ENCODE measurements around the gene MT1HL1. TPM values are rescaled to one million over a fixed set of nuclear protein-coding genes. Genes with fewer than 3 reads are reported as not detected.

MT1HL1 gene
- total and polyA plus RNA-seq, 2 donors (not counting 1 experiment from before 2014, with no cell fraction given) = not detected

DNA sequence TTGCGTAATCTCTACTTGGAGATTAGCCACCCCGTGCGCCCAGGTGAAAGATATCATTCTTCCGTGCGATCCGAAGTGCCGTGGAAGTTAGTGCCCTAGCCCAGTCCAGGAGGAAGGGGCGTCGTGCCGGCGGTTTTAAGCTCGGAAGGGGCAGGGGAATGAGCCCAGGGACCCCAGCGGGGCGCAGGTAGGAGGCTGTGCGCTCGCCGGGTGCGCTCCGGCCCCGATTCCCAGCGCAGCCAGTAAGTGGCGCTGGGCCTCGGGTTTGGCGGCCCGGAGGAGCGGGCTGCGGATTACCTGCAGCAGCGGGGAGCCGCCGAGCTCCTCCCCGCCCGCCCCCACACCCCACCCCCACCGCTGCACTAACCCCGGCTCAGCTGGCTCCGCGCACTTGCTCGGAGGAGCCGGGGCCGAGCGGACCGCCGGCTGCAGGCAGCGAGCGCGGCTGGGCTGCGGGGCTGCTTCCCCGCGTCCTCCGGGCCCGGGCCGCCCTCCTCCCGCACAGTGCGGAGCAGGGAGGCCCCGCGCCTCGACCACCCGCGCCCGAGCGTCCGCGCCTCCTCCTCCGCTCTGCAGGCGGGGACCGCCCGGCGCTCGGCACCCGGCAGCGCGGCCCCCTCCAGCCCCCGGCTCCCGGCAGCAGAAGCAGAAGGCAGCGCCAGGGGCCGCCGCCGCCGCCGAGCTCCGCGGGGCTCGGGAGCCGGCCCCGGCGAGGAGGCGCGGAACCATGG lies 37.7 kb upstream of the MT1HL1 start, which contains the start of gene RYR2:
TSS of gene RYR2 (plus strand) at position 390 of the 731 bp plus-strand sequence. CDS start at position 728, 338 bp downstream.
- Histone ChIP-seq H3K27me3 (replicated peaks in 1 of 4; ENCODE audit: control extremely low read depth in 1 of 4, control insufficient read depth in 3 of 4, insufficient read depth in 4 of 4, low read length in 3 of 4) (peaks cover 0 to 33% (median 21%) of the 10 kb centered on the region in 4 experiments), H4K20me1 (ENCODE audit: control insufficient read depth, insufficient read depth, low read length, poor library complexity, severe bottlenecking) (no peaks in the 10 kb centered on the region), H2AFZ (ENCODE audit: insufficient read depth, low read depth, low read length, poor library complexity, severe bottlenecking) (no peak within 1 kb of the TSS), H3K79me2 (ENCODE audit: control insufficient read depth, insufficient read depth, low read length) (no peaks in the 10 kb centered on the region), H3K27ac (ENCODE audit: low read length in 2 of 2) (no peak within 1 kb of the TSS), H3K9ac (ENCODE audit: low read length) (no peak within 1 kb of the TSS), H3K9me3 (ENCODE audit: control extremely low read depth in 1 of 3, control insufficient read depth in 2 of 3, insufficient read depth in 1 of 3, low read length in 2 of 3) (peaks cover 0 to 5% (median 2%) of the 10 kb centered on the region in 3 donors), H3K4me2 (replicated peaks; ENCODE audit: low read depth, low read length, poor library complexity, severe bottlenecking) (no peak within 1 kb of the TSS), H3K36me3 (replicated peaks in 1 of 2; ENCODE audit: control extremely low read depth in 1 of 2, control insufficient read depth in 1 of 2, extremely low read depth in 1 of 2, insufficient read depth in 2 of 2, low read length in 1 of 2) (no peaks in the 10 kb centered on the region), H3K4me3 (ENCODE audit: control extremely low read depth in 1 of 5, extremely low read depth in 1 of 5, insufficient read depth in 1 of 5, low read depth in 2 of 5, low read length in 4 of 5) (no peak within 1 kb of the TSS), H3K4me1 (ENCODE audit: control insufficient read depth in 2 of 2, insufficient read depth in 2 of 2, low read length in 2 of 2) (no peaks in the 10 kb centered on the region)
- DNase-seq (no peak), ATAC-seq (ENCODE audit: low read depth) (no peak)
- Mint-ChIP-seq H3K9me3 (ENCODE audit: insufficient read depth) (no peaks in the 10 kb centered on the region), H3K27ac (no peak within 1 kb of the TSS), H3K4me3 (no peak within 1 kb of the TSS), H3K27me3 (peaks cover 52% of the 10 kb centered on the region), H3K4me1 (peaks cover 11% of the 10 kb centered on the region)
- CTCF ChIA-PET = no interaction called here
- intact Hi-C loops (cut with micrococcal nuclease) = no loop called here
- WGBS (ENCODE audit: insufficient coverage) = 10% methylated on average over 75 of the region's 87 CpGs
- no peak for TF ChIP-seq EZH2 (IDR thresholded peaks at IDR 0.05; ENCODE audit: borderline replicate concordance, insufficient read depth, low read depth, low read length, poor library complexity, severe bottlenecking)
- no peak for TF ChIP-seq CTCF (IDR thresholded peaks at IDR 0.05)
- POLR2A ChIA-PET = no interaction called here

- Histone ChIP-seq H3K27me3 (replicated peaks in 1 of 4; ENCODE audit: control extremely low read depth in 1 of 4, control insufficient read depth in 3 of 4, insufficient read depth in 4 of 4, low read length in 3 of 4) (peaks cover 0 to 31% (median 19%) of the 10 kb centered on the region in 4 experiments), H3K36me3 (replicated peaks in 1 of 2; ENCODE audit: control extremely low read depth in 1 of 2, control insufficient read depth in 1 of 2, extremely low read depth in 1 of 2, insufficient read depth in 2 of 2, low read length in 1 of 2) (no peaks in the 10 kb centered on the region), H4K20me1 (ENCODE audit: control insufficient read depth, insufficient read depth, low read length, poor library complexity, severe bottlenecking) (no peaks in the 10 kb centered on the region), H3K27ac (ENCODE audit: low read length in 2 of 2) (no peak overlapping the region), H3K4me3 (ENCODE audit: control extremely low read depth in 1 of 5, extremely low read depth in 1 of 5, insufficient read depth in 1 of 5, low read depth in 2 of 5, low read length in 4 of 5) (no peak overlapping the region), H2AFZ (ENCODE audit: insufficient read depth, low read depth, low read length, poor library complexity, severe bottlenecking) (no peak overlapping the region), H3K9me3 (ENCODE audit: control extremely low read depth in 1 of 3, control insufficient read depth in 2 of 3, insufficient read depth in 1 of 3, low read length in 2 of 3) (peaks cover 0 to 5% (median 2%) of the 10 kb centered on the region in 3 donors), H3K4me1 (ENCODE audit: control insufficient read depth in 2 of 2, insufficient read depth in 2 of 2, low read length in 2 of 2) (no peaks in the 10 kb centered on the region), H3K9ac (ENCODE audit: low read length) (no peak overlapping the region), H3K4me2 (replicated peaks; ENCODE audit: low read depth, low read length, poor library complexity, severe bottlenecking) (no peak overlapping the region), H3K79me2 (ENCODE audit: control insufficient read depth, insufficient read depth, low read length) (no peaks in the 10 kb centered on the region)
- intact Hi-C loops (cut with micrococcal nuclease) = no loop called here
- ATAC-seq (ENCODE audit: low read depth) = no peak
- CTCF ChIA-PET = no interaction called here
- 10% methylated on average over 1 of the region's 7 CpGs for WGBS (ENCODE audit: insufficient coverage)
- TF ChIP-seq EZH2 (IDR thresholded peaks at IDR 0.05; ENCODE audit: borderline replicate concordance, insufficient read depth, low read depth, low read length, poor library complexity, severe bottlenecking) (no peak), CTCF (IDR thresholded peaks at IDR 0.05) (no peak)
- Mint-ChIP-seq H3K4me1 (peaks cover 11% of the 10 kb centered on the region), H3K4me3 (no peak overlapping the region), H3K27me3 (peaks cover 52% of the 10 kb centered on the region), H3K27ac (no peak overlapping the region), H3K9me3 (ENCODE audit: insufficient read depth) (no peaks in the 10 kb centered on the region)
- POLR2A ChIA-PET = no interaction called here
- no peak for DNase-seq
These were observed 37.2 kb upstream of the MT1HL1 start for GRCh38 chr1:237041461-237041794.

Data from B cell (primary cell).